ENCODE results near the gene CDC20. TPM values are rescaled to one million over a fixed set of nuclear protein-coding genes. Genes with fewer than 3 reads are reported as not detected.

CDC20 gene
- total RNA-seq, 1 experiment from 2014 or later, result 204 TPM

GRCh38 chr1:43345120-43345519 lies 13.7 kb upstream of the CDC20 start:
- CTCF ChIA-PET, result interaction anchor here (1.1 kb wide), 1 partner anchor 110 kb away, joined by 3 read pairs; no protein-coding TSS in a partner anchor
- no peak for DNase-seq (ENCODE audit: unreplicated experiment)

GRCh38 chr1:43346636-43347035 lies 12.1 kb upstream of the CDC20 start:
- no peak overlapping the region for H3K27ac Mint-ChIP-seq (ENCODE audit: low read depth, unreplicated experiment)
- no peak for TF ChIP-seq CTCF (IDR thresholded peaks at IDR 0.05; ENCODE audit: unreplicated experiment)
- DNase-seq (ENCODE audit: unreplicated experiment), result no peak
- intact Hi-C loops (cut with micrococcal nuclease), result no loop called here
- H3K4me3 Mint-ChIP-seq (ENCODE audit: unreplicated experiment), result no peak overlapping the region
- CTCF ChIA-PET, result interaction anchor here (0.6 kb wide), 1 partner anchor 109 kb away, joined by 3 read pairs; no protein-coding TSS in a partner anchor
- H3K36me3 Mint-ChIP-seq (ENCODE audit: insufficient read depth, unreplicated experiment), result no peaks in the 10 kb centered on the region
- no peaks in the 10 kb centered on the region for H3K27me3 Mint-ChIP-seq (ENCODE audit: insufficient read depth, unreplicated experiment)
- BruUV-seq (replicated peaks), result no TSS peak
- H3K9me3 Mint-ChIP-seq (ENCODE audit: unreplicated experiment), result no peaks in the 10 kb centered on the region
- peaks cover 21% of the 10 kb centered on the region for H3K4me1 Mint-ChIP-seq (ENCODE audit: insufficient read depth, unreplicated experiment)
- POLR2A ChIA-PET, result no interaction called here

More at GRCh38 chr1:43345120-43345519, 13.7 kb upstream of the CDC20 start:
- Mint-ChIP-seq H3K4me3 (ENCODE audit: unreplicated experiment) (no peak overlapping the region), H3K27ac (ENCODE audit: low read depth, unreplicated experiment) (no peak overlapping the region), H3K36me3 (ENCODE audit: insufficient read depth, unreplicated experiment) (no peaks in the 10 kb centered on the region), H3K4me1 (ENCODE audit: insufficient read depth, unreplicated experiment) (peaks cover 18% of the 10 kb centered on the region), H3K27me3 (ENCODE audit: insufficient read depth, unreplicated experiment) (no peaks in the 10 kb centered on the region), H3K9me3 (ENCODE audit: unreplicated experiment) (no peaks in the 10 kb centered on the region)
- no peak for TF ChIP-seq CTCF (IDR thresholded peaks at IDR 0.05; ENCODE audit: unreplicated experiment)
- intact Hi-C loops (cut with micrococcal nuclease), result no loop called here
- POLR2A ChIA-PET, result no interaction called here
- no TSS peak for BruUV-seq (replicated peaks)

GRCh38 chr1:43348343-43348808 lies 10.4 kb upstream of the CDC20 start:
- no peak for TF ChIP-seq CTCF (IDR thresholded peaks at IDR 0.05; ENCODE audit: unreplicated experiment)
- no peaks in the 10 kb centered on the region for H3K9me3 Mint-ChIP-seq (ENCODE audit: unreplicated experiment)
- H3K27me3 Mint-ChIP-seq (ENCODE audit: insufficient read depth, unreplicated experiment), result no peaks in the 10 kb centered on the region
- peak overlapping the region; percentile 96 for H3K27ac Mint-ChIP-seq (ENCODE audit: low read depth, unreplicated experiment)
- ChIA-PET CTCF (interaction anchor here (0.6 to 1.5 kb wide), 3 partner anchors 67 to 416 kb away, joined by 3 to 4 read pairs (median 3); no protein-coding TSS in a partner anchor), POLR2A (interaction anchor here (0.6 to 1.8 kb wide), 10 partner anchors 9 to 532 kb away, joined by 3 to 10 read pairs (median 4); partner anchors contain the start of genes C1orf210, CDC20, ELOVL1 and MED8)
- H3K4me1 Mint-ChIP-seq (ENCODE audit: insufficient read depth, unreplicated experiment), result peaks cover 21% of the 10 kb centered on the region
- peak; percentile 52 for DNase-seq (ENCODE audit: unreplicated experiment)
- TSS peak; percentile 75 for BruUV-seq (replicated peaks)
- intact Hi-C loops (cut with micrococcal nuclease), result no loop called here
- H3K36me3 Mint-ChIP-seq (ENCODE audit: insufficient read depth, unreplicated experiment), result no peaks in the 10 kb centered on the region
- peak overlapping the region; percentile 82 for H3K4me3 Mint-ChIP-seq (ENCODE audit: unreplicated experiment)

- Mint-ChIP-seq H3K4me3 (ENCODE audit: unreplicated experiment) (peak overlapping the region; percentile 82), H3K4me1 (ENCODE audit: insufficient read depth, unreplicated experiment) (peaks cover 21% of the 10 kb centered on the region), H3K36me3 (ENCODE audit: insufficient read depth, unreplicated experiment) (no peaks in the 10 kb centered on the region), H3K27me3 (ENCODE audit: insufficient read depth, unreplicated experiment) (no peaks in the 10 kb centered on the region), H3K9me3 (ENCODE audit: unreplicated experiment) (no peaks in the 10 kb centered on the region), H3K27ac (ENCODE audit: low read depth, unreplicated experiment) (peak overlapping the region; percentile 96)
- peak; percentile 88 for DNase-seq (ENCODE audit: unreplicated experiment)
- POLR2A ChIA-PET, result interaction anchor here (0.7 to 2.3 kb wide), 9 partner anchors 9 to 533 kb away, joined by 3 to 11 read pairs (median 4); partner anchors contain the start of genes C1orf210, CDC20, ELOVL1 and MED8
- CTCF ChIA-PET, result interaction anchor here (1.0 to 1.5 kb wide), 2 partner anchors 66 to 111 kb away, joined by 3 to 4 read pairs; no protein-coding TSS in a partner anchor
- no TSS peak for BruUV-seq (replicated peaks)
- intact Hi-C loops (cut with micrococcal nuclease), result no loop called here
- TF ChIP-seq CTCF (IDR thresholded peaks at IDR 0.05; ENCODE audit: unreplicated experiment), result no peak
These were observed 9.8 kb upstream of the CDC20 start for GRCh38 chr1:43348809-43349593.

Measured in MCF 10A (cell line).